Measurements from ENCODE around the gene ZNF865.
A peak's percentile ranks its signal among the peaks of the same experiment; 100 is the strongest.

DNA sequence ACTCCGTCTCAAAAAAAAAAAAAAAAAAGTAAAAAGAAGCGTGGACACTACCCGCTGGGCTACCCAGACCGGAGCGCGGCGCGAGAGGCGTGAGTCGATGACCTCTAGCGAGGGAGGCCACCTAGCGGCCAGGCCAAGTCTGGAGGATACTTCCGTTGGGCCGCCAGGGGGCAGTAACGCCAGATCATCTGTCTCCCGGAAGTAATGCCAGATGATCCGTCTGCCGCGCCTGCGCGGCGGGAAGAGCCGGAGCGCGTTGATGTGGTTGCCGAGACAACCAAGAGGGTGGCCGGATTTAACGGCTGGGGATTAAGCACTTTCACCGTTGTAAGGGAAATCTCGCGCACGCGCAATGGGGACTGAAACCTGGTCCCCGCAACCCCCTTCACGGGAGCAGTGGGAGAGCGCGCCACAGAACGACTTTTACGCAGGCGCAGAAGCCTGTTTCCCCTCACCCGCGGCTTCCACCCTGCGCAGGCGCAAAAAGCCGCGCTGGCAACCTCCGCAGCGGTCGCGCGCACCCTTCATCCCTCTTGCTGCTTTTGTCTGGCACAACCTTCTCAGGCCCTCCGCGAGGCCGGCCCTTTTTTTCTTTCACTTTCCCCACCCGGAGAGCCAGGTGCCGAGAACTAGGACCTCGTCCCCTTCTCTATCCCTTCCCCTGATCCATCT is 48.3 kb downstream of the ZNF865 start:
- TF ChIP-seq, protein P1, sequence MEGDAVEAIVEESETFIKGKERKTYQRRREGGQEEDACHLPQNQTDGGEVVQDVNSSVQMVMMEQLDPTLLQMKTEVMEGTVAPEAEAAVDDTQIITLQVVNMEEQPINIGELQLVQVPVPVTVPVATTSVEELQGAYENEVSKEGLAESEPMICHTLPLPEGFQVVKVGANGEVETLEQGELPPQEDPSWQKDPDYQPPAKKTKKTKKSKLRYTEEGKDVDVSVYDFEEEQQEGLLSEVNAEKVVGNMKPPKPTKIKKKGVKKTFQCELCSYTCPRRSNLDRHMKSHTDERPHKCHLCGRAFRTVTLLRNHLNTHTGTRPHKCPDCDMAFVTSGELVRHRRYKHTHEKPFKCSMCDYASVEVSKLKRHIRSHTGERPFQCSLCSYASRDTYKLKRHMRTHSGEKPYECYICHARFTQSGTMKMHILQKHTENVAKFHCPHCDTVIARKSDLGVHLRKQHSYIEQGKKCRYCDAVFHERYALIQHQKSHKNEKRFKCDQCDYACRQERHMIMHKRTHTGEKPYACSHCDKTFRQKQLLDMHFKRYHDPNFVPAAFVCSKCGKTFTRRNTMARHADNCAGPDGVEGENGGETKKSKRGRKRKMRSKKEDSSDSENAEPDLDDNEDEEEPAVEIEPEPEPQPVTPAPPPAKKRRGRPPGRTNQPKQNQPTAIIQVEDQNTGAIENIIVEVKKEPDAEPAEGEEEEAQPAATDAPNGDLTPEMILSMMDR (IDR thresholded peaks at IDR 0.05; ENCODE audit: low read length), result peak; percentile 99
- TF ChIP-seq EZH2 (optimal IDR thresholded peaks at IDR 0.05; ENCODE audit: low read depth, low read length), result no peak
